Posterior cingulate gyrus (tissue), 11 donors: ENCODE data around the gene SLC35A3.
"Not testable (repeated sequence)": the region's sequence is repeated elsewhere in the genome, so short reads cannot be mapped to it uniquely, and the experiment has no call there.

Source experiments
- DNase-seq, 10 donors: peaks; one replicate each; pipeline versions ENCODE4 v3.0.0 to v3.0.0-alpha.2; 2020 to 2021; ENCODE audit warnings: mixed read lengths in 3 of 10
- intact Hi-C: fragments of 100-400 bp; cut with DNase I; formaldehyde crosslinking; loops from one replicate; pipeline ENCODE4 v1.15.1; 2023

The SLC35A3 gene

DNA sequence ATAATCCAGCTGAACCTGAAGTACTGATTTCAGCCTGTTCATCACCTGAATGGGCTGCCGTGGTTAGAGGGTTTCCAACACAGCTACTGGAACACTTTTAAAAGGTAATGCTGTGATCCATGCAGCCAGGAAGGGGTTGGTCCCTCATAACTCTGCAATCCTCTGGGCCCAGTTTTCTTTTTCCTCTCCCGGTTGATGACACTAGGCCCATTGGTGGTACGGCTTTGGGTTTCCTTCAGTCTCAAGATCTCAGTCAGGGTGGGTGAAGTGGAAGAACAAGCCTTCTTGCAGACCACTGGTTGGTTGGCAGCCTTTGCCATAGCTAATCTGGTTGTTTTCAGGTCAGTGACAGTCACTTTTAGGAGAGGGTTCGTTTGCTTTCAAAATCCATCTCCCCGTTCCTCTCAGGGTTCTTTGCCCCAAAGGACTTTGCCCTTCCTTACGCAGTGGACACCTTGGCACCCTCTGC lies 502 bp upstream of the SLC35A3 start:
- intact Hi-C loops: loop anchor here (10.0 kb wide), 1 partner anchor 166 kb away; the partner anchor contains the start of genes SASS6 and TRMT13
- DNase-seq: no peak

GRCh38 chr1:99970713-99971255 lies 988 bp downstream of the SLC35A3 start:
- intact Hi-C loops: loop anchor here (10.0 kb wide), 1 partner anchor 64 kb away; a partner anchor contains a TSS

DNA sequence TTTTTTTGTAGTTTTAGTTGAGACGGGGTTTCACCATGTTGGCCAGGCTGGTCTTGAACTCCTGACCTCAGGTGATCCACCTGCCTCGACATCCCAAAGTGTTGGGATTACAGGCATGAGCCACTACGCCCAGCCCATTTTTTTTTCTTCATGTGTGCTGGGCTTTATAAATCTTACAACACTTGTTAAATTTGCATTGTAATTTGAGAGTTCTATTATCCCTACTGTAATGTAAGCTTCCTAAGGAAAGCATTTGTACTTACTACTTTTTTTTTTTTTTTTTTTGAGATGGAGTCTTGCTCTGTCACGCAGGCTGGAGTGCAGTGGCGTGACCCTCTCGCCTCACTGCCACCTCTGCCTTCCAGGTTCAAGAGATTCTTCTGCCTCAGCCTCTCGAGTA lies 2.3 kb downstream of the SLC35A3 start:
- not testable (repeated sequence) for DNase-seq
- intact Hi-C loops: loop anchor here (10.0 kb wide), 1 partner anchor 63 kb away; a partner anchor contains a TSS

More at GRCh38 chr1:99970713-99971255, 988 bp downstream of the SLC35A3 start:
- DNase-seq: no peak

DNA sequence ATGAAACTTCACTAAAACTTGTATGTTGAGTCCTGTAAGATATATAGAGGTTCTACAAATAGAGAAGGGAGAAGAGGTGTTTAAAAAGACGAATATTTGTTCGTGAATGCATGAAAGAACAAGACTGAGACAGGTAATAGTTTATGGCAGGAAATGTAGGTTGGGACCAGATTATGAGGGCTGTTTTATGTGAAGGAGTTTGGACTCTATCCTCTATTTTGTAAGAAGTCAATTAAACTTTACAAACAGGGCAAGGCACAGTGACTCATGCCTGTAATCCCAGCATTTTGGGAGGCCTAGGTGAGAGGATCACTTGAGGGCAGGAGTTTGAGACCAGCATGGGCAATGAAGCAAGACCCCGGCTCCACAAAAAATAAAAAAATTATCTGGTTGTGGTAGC lies 5.7 kb downstream of the SLC35A3 start:
- intact Hi-C loops: loop anchor here (10.0 kb wide), 1 partner anchor 59 kb away; a partner anchor contains a TSS
- DNase-seq: no peak

DNA sequence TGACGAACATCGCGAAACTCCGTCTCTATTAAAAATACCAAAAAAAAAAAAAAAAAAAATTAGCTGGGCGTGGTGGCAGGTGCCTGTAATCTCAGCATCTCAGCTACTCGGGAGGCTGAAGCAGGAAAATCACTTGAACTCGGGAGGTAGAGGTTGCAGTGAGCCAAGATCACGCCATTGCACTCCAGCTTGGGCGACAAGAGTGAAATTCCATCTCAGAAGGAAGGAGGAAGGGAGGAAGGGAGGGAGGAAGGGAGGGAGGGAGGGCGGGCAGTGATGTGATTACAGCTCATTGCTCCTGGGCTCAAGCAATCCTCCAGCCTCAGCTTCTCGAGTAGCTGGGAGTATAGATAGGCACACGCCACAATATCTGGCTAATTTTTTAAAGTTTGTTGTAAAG lies 7.5 kb downstream of the SLC35A3 start:
- not testable (repeated sequence) for DNase-seq
- intact Hi-C loops: loop anchor here (10.0 kb wide), 1 partner anchor 57 kb away; a partner anchor contains a TSS

DNA sequence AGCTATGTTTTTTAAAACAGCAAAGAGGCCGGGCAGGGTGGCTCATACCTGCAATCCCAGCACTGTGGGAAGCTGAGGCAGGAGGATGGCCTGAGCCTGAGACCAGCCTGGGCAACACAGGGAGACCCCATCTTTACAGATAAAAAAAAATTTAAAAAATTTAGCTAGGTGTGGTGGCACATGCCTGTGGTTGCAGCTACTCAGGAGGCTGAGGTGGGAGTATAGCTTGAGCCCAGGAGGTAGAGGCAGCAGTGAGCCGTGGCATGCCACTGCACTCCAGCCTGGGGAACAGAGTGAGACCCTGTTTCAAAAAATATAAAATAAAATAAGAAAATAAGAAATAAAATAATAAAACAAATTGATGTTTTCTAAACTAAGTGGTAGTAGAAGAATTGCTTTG lies 8.4 kb downstream of the SLC35A3 start:
- intact Hi-C loops: loop anchor here (10.0 kb wide), 1 partner anchor 57 kb away; a partner anchor contains a TSS
- no peak for DNase-seq

GRCh38 chr1:99979091-99979490 lies 9.3 kb downstream of the SLC35A3 start:
- DNase-seq: no peak

GRCh38 chr1:99980928-99981327 lies 11.1 kb downstream of the SLC35A3 start:
- intact Hi-C loops: no loop called here
- DNase-seq: no peak

More at GRCh38 chr1:99979091-99979490, 9.3 kb downstream of the SLC35A3 start:
- intact Hi-C loops: loop anchor here (10.0 kb wide), 1 partner anchor 56 kb away; a partner anchor contains a TSS

DNA sequence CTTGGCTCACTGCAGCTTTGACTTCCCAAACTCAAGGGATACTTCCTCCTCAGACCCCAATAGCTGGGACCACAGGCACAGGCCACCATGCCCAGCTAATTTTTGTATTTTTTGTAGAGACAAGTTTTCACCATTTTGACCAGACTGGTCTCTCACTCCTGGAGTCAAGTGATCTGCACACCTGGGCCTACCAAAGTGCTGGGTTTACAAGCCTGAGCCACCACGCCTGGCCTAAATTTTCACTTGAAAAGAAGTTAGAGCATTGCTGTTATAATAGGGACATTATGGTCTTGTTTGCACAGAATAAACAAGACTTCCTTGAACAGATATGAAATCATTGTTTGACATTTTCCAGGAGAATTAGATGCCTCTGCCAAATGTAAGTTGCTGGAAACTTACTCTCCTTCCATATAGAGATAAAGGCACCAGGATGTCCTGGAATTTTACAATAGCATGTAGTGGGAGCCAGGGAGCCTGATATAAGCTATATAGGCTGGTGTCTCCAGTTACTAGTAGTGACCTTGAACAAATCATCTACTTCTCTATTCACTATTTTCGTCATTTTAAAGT lies 16.9 kb downstream of the SLC35A3 start:
- intact Hi-C loops: no loop called here
- no peak for DNase-seq

DNA sequence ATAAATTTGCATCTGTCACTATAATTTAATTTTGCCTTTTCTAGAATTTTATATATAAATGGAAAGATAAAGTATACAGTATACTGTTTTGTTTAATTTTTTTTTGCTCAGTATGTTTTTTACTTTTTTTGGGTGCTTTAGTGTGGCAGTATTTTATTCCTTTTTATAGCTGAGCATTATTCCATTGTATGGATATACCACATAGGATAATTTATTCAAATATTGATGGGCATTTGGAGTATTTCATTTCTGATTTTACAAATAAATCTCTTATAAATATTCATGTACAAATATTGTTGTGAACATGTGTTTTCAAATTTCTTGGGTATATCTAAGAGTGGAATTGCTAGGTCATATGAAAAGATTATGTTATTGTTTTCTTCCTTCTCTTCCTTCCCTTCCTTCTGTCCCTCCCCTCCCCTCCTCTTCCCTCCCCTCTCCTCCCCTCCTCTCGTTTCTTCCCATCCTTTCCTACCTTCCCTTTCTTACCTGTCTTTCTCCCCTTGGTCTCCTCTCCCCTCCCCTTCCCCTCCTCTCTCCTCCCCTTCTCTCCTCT lies 18.5 kb downstream of the SLC35A3 start:
- intact Hi-C loops: no loop called here
- no peak for DNase-seq

- intact Hi-C loops: no loop called here
- no peak for DNase-seq
These were observed 22.4 kb downstream of the SLC35A3 start for GRCh38 chr1:99992044-99992722.

GRCh38 chr1:99992760-99993467 lies 23.1 kb downstream of the SLC35A3 start:
- intact Hi-C loops: no loop called here
- DNase-seq: no peak

GRCh38 chr1:99993468-99993845 lies 23.7 kb downstream of the SLC35A3 start:
- intact Hi-C loops: no loop called here
- DNase-seq: no peak

- intact Hi-C loops: no loop called here
- no peak for DNase-seq
These were observed 24.7 kb downstream of the SLC35A3 start for GRCh38 chr1:99994496-99994895.

GRCh38 chr1:99996951-99997350 lies 27.2 kb downstream of the SLC35A3 start:
- no peak for DNase-seq
- intact Hi-C loops: no loop called here

- intact Hi-C loops: no loop called here
- DNase-seq: no peak
These were observed 31.7 kb downstream of the SLC35A3 start for GRCh38 chr1:100001462-100001861.

DNA sequence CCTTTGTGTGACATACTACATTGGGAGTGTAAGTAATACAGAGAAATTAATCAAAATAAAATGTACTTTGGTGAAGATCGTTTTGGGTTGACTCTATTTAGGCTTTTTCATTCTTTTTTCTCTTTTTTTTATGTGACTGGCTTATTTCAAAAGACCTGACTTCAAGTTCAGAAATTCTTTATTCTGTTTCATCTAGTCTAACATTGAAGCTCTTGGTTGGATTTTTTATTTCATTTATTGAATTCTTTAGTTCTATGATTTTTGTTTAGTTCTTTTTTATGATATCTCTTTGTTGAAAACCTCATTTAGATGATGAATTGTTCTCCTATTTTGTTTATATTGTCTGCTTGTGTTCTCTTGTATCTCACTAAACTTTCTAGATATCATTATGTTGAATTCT lies 35.6 kb downstream of the SLC35A3 start:
- intact Hi-C loops: no loop called here

DNA sequence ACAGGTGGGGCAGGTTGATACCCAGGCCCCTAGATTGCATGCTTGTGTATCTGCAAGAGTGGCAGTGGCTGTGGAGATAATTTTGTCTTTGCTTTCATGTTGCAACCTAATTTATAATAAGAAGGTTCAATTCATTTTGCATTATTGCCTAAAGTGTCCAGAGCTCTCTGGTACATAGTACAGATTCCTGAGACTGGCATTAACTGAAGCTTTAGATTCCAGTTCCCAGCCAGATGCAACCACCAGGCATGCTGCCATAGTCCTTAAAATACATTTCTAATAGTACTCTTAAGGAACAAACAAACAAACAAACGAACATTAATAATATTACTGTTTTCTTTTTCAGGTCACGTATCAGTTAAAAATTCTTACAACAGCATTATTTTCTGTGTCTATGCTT lies 36.9 kb downstream of the SLC35A3 start:
- intact Hi-C loops: no loop called here
- DNase-seq: no peak

More for the DNA sequence above, 35.6 kb downstream of the SLC35A3 start:
- DNase-seq: no peak

GRCh38 chr1:100009458-100009857 lies 39.7 kb downstream of the SLC35A3 start:
- DNase-seq: no peak
- intact Hi-C loops: no loop called here

- intact Hi-C loops: no loop called here
- DNase-seq: no peak
These were observed 41.0 kb downstream of the SLC35A3 start for GRCh38 chr1:100010804-100011203.

- no peak for DNase-seq
- intact Hi-C loops: no loop called here
These were observed 49.4 kb downstream of the SLC35A3 start for GRCh38 chr1:100019220-100019619.
